ENCODE results near the gene DCP1A.
A peak's percentile ranks its signal among the peaks of the same experiment; 100 is the strongest.
"Not testable (repeated sequence)": the region's sequence is repeated elsewhere in the genome, so short reads cannot be mapped to it uniquely, and the experiment has no call there.

DCP1A gene

GRCh38 chr3:53260286-53260785 is 87.0 kb downstream of the DCP1A start:
- TF ChIP-seq POLR2AphosphoS5 (IDR thresholded peaks at IDR 0.05; ENCODE audit: low read depth, low read length): no peak
- no peak for TF ChIP-seq POLR2A (IDR thresholded peaks at IDR 0.05; ENCODE audit: low read depth, low read length)
- no peak for TF ChIP-seq TAF1 (IDR thresholded peaks at IDR 0.05; ENCODE audit: borderline replicate concordance, low read depth, low read length)
- FAIRE-seq (no peak), DNase-seq (ENCODE audit: insufficient read length) (no peak)

DNA sequence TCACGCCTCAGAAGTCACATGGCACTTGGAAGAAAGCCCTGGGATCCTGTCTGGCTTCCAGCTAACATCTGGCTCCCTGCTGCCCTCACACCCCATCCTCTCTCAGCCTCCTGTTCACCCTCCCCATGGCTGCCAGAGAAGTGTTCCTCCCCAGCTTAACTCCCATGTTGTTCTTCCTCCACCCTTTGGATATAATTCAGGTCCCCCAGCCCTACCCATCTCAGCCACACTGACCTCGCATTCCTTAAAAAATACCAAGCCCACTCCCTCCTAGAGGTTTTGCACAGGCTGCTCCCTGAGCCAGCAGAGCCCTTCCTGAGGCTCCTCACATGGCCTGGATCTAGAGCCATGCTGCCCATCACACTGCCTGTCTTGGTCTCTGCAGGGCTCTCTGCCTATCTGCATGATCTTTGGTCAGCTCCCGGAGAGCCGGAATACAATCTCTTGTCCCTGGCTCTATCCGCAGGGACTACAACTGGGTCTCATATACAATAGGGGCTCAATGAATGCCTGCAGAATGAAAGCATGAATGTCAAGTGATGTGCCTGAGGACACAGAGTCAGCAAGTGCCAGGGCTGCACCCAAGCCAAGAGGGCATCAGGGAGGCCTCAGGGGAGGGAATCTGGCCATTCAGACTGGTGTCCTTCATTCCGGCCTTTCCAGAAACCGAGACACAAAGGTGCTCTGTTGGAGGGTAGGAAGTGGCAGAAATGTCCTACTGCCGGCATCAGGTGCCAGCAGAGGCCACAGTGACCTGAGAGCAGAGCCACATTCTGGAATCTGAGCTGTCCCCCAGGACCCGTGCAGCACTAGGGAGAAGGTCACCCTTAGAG is 87.7 kb downstream of the DCP1A start:
- TF ChIP-seq TAF1 (IDR thresholded peaks at IDR 0.05; ENCODE audit: borderline replicate concordance, low read depth, low read length) (no peak), POLR2AphosphoS5 (IDR thresholded peaks at IDR 0.05; ENCODE audit: low read depth, low read length) (no peak), POLR2A (IDR thresholded peaks at IDR 0.05; ENCODE audit: low read depth, low read length) (no peak)
- DNase-seq (ENCODE audit: insufficient read length): no peak
- FAIRE-seq: no peak

GRCh38 chr3:53258600-53259426 is 88.5 kb downstream of the DCP1A start:
- FAIRE-seq (no peak), DNase-seq (ENCODE audit: insufficient read length) (no peak)
- TF ChIP-seq POLR2AphosphoS5 (IDR thresholded peaks at IDR 0.05; ENCODE audit: low read depth, low read length): no peak
- no peak for TF ChIP-seq TAF1 (IDR thresholded peaks at IDR 0.05; ENCODE audit: borderline replicate concordance, low read depth, low read length)
- TF ChIP-seq POLR2A (IDR thresholded peaks at IDR 0.05; ENCODE audit: low read depth, low read length): no peak

GRCh38 chr3:53257465-53257864 is 89.9 kb downstream of the DCP1A start:
- DNase-seq (ENCODE audit: insufficient read length) (no peak), FAIRE-seq (no peak)
- TF ChIP-seq POLR2AphosphoS5 (IDR thresholded peaks at IDR 0.05; ENCODE audit: low read depth, low read length) (no peak), TAF1 (IDR thresholded peaks at IDR 0.05; ENCODE audit: borderline replicate concordance, low read depth, low read length) (no peak), POLR2A (IDR thresholded peaks at IDR 0.05; ENCODE audit: low read depth, low read length) (no peak)

- DNase-seq (ENCODE audit: insufficient read length): no peak
- FAIRE-seq: no peak
- TF ChIP-seq POLR2AphosphoS5 (IDR thresholded peaks at IDR 0.05; ENCODE audit: low read depth, low read length) (no peak), POLR2A (IDR thresholded peaks at IDR 0.05; ENCODE audit: low read depth, low read length) (no peak), TAF1 (IDR thresholded peaks at IDR 0.05; ENCODE audit: borderline replicate concordance, low read depth, low read length) (no peak)
These were observed 90.7 kb downstream of the DCP1A start for GRCh38 chr3:53256704-53257055.

DNA sequence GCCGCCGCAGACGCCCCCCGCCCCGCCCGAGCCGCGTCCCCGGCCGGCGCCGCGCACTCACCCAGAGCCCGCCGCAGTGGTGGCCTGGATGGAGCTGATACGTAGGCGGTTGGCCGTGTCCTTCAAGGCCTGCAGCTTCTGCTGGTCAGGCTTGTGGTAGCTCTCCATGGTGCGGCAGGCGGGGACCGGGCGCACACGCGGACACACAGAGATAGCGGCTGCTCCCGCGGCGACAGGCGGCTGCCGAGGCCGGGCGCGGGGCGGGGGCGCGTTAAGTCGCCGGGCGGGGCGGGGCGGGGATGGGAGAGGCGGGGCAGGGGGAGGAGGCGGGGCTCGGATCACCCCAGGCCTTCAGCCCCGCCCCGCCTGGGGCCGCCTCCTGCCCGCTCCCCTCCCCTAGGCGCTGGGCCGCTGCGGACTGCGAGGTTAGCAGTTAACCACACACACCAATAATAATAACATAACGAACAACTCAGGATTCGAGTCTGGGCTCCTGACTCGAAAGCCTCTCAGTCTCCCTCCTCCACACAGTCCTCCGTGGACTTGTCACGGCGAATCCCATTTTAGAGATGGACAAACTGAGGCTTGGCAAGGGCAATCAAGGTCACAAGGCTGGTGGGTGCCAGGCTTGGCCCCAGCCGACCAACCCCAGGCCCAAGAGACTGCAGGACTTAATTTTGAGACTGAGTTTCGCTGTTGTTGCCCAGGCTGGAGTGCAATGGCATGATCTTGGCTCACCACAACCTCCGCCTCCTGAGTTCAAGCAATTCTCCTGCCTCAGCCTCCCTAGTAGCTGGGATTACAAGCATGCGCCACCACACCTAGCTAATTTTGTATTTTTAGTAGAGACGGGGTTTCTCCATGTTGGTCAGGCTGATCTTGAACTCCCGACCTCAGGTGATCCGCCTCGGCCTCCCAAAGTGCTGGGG is 91.3 kb downstream of the DCP1A start, which contains the start of gene TKT:
Gene TKT, minus strand, starts transcription at position 248 of the 929 bp plus-strand sequence. Its CDS starts 80 bp downstream, at position 168.
- TF ChIP-seq POLR2AphosphoS5 (IDR thresholded peaks at IDR 0.05; ENCODE audit: low read depth, low read length) (peak; percentile 79), POLR2A (IDR thresholded peaks at IDR 0.05; ENCODE audit: low read depth, low read length) (peak; percentile 86), TAF1 (IDR thresholded peaks at IDR 0.05; ENCODE audit: borderline replicate concordance, low read depth, low read length) (no peak)
- DNase-seq (ENCODE audit: insufficient read length) (peak; percentile 96), FAIRE-seq (peak; percentile 95)

DNA sequence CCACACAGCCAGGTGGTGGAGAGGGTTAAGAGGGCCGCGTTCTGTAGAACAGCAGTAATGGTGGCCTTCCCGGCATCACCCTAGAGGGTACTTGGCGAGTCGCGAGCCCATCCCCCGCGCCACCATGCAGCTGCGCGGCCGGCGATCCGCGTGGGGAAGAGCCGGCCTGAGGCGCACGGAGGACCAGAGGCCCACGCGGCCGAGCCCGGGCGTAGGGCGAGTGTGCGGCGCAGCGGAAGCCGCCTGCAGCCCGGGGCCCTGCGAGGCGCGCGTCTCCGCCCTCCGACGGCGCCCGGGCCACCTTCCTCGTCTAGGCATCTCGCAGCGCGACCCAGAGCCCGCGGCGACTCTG is 91.9 kb downstream of the DCP1A start:
- DNase-seq (ENCODE audit: insufficient read length): no peak
- no peak for FAIRE-seq
- TF ChIP-seq POLR2AphosphoS5 (IDR thresholded peaks at IDR 0.05; ENCODE audit: low read depth, low read length) (no peak; the same call in 1 of the 2 replicates), POLR2A (IDR thresholded peaks at IDR 0.05; ENCODE audit: low read depth, low read length) (peak; percentile 53; the same call in 1 of the 2 replicates), TAF1 (IDR thresholded peaks at IDR 0.05; ENCODE audit: borderline replicate concordance, low read depth, low read length) (no peak)

- TF ChIP-seq TAF1 (IDR thresholded peaks at IDR 0.05; ENCODE audit: borderline replicate concordance, low read depth, low read length) (no peak), POLR2A (IDR thresholded peaks at IDR 0.05; ENCODE audit: low read depth, low read length) (no peak)
- FAIRE-seq (peak; percentile 91), DNase-seq (ENCODE audit: insufficient read length) (peak; percentile 73)
These were observed 92.6 kb downstream of the DCP1A start for GRCh38 chr3:53254509-53255422.

DNA sequence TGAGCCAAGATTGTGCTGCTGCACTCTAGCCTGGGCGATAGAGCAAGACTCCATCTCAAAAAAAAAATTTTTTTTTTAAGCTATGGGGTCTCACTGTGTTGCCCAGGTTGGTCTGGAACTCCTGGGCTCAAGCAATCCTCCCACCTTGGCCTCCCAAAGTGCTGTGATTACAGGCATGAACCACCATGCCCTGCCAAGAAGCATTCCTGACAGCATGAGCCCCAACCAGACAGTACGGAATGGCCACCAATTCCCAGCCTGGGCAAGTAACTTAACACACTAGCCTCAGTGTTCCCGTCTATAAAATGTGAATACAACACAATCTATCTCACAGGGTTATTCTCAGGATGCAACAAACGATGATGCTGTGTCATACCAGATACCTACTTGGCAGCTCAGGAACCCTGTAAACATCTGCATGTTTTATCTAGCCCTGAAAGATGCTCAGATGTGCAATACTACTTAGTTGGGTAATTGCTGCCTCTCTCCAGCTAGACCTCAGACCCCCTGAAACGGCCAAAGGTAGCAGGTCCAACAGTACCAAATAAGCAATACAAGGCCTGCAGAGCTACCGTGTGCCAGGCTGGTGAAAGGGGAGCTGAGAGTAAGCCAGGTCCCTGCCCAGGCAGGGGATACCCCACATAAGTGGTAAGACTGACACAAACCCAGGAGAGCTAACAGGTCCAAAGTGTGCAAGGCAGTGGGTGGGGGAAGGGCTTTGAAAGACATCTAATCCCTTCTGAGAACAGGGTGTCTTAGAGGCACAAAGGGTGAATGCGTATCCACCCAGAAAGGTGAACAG is 93.4 kb downstream of the DCP1A start:
- peak; percentile 66 for FAIRE-seq
- DNase-seq (ENCODE audit: insufficient read length): no peak
- TF ChIP-seq POLR2A (IDR thresholded peaks at IDR 0.05; ENCODE audit: low read depth, low read length): no peak
- TF ChIP-seq TAF1 (IDR thresholded peaks at IDR 0.05; ENCODE audit: borderline replicate concordance, low read depth, low read length): no peak
- no peak for TF ChIP-seq POLR2AphosphoS5 (IDR thresholded peaks at IDR 0.05; ENCODE audit: low read depth, low read length)

GRCh38 chr3:53252947-53253322 is 94.4 kb downstream of the DCP1A start:
- not testable (repeated sequence) for FAIRE-seq

More at GRCh38 chr3:53252947-53253322, 94.4 kb downstream of the DCP1A start:
- not testable (repeated sequence) for DNase-seq (ENCODE audit: insufficient read length)
